BJ (cell line): ENCODE results near the gene RELL1. TPM values are rescaled to one million over a fixed set of nuclear protein-coding genes. Genes with fewer than 3 reads are reported as not detected.

Source experiments
- CTCF ChIA-PET: fragments of 350-600 bp; formaldehyde crosslinking; extraction: SDS; loops from one replicate; lab custom pipeline; 2021; ENCODE audit warnings: antibody characterized with exemption, inconsistent platforms; lab: Yijun Ruan, JAX
- POLR2A ChIA-PET: fragments of 300-600 bp; sonication (Branson Sonifier 250); formaldehyde crosslinking; extraction: SDS; loops from one replicate; lab custom pipeline; 2021; ENCODE audit warnings: antibody characterized with exemption; lab: Charles Lee
- DNase-seq: peaks from one replicate; pipeline ENCODE4 v3.0.0-alpha.2; 2011; ENCODE audit warnings: low read depth
- H3K27me3 ChIP-seq: 2 replicates; pipeline ENCODE4 v1.6.0; 2011; ENCODE audit warnings: low read length; ENCODE audit not compliant: control insufficient read depth, insufficient read depth
- H3K36me3 ChIP-seq: 2 replicates; pipeline ENCODE4 v1.5.1; 2011; ENCODE audit warnings: low read length; ENCODE audit not compliant: control insufficient read depth, insufficient read depth
- H3K4me3 ChIP-seq: 2 replicates; pipeline ENCODE4 v1.5.1; 2011; ENCODE audit warnings: low read depth, mild to moderate bottlenecking, control low read depth, low read length
- polyA plus RNA-seq: library from polyadenylated mRNA; depleted of rRNA; stranded (reverse); fragments of >200 nt; gene quantifications from 2 replicates; pipeline ENCODE4 v1.2.3, GENCODE V29; 2011
- TF ChIP-seq, protein P1 (sequence below): IDR thresholded peaks from 2 replicates; pipeline ENCODE4 v1.5.1; 2011; ENCODE audit warnings: low read depth, mild to moderate bottlenecking, control low read depth, inconsistent platforms, low read length, moderate library complexity; ENCODE audit not compliant: insufficient read depth

RELL1 gene
- polyA plus RNA-seq, 1 experiment, result 6.5 TPM

DNA sequence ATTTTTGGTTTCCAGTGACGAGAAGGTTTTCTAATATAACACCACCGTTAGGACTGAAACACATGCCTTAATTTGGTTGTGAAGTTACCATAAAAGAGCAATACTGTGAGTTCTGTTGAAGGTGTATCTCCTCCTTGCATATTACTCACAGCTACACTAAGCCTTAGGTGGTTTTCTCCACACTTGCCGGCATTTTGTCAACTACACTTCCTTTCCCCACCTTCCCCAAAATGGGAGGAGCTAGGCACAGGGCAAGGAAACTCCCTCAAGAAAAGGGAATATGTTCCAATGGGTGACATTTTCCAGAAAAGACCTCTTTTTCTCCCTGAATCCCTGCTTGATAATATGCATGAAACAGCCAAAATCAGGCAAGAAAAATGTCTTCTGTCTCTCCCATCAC, 44.8 kb downstream of the RELL1 start:
- TF ChIP-seq, protein P1, sequence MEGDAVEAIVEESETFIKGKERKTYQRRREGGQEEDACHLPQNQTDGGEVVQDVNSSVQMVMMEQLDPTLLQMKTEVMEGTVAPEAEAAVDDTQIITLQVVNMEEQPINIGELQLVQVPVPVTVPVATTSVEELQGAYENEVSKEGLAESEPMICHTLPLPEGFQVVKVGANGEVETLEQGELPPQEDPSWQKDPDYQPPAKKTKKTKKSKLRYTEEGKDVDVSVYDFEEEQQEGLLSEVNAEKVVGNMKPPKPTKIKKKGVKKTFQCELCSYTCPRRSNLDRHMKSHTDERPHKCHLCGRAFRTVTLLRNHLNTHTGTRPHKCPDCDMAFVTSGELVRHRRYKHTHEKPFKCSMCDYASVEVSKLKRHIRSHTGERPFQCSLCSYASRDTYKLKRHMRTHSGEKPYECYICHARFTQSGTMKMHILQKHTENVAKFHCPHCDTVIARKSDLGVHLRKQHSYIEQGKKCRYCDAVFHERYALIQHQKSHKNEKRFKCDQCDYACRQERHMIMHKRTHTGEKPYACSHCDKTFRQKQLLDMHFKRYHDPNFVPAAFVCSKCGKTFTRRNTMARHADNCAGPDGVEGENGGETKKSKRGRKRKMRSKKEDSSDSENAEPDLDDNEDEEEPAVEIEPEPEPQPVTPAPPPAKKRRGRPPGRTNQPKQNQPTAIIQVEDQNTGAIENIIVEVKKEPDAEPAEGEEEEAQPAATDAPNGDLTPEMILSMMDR, result no peak
- H3K36me3 ChIP-seq, result no peaks in the 10 kb centered on the region
- CTCF ChIA-PET, result no interaction called here
- POLR2A ChIA-PET, result no interaction called here
- H3K27me3 ChIP-seq, result no peaks in the 10 kb centered on the region
- H3K4me3 ChIP-seq, result no peak overlapping the region
- no peak for DNase-seq

DNA sequence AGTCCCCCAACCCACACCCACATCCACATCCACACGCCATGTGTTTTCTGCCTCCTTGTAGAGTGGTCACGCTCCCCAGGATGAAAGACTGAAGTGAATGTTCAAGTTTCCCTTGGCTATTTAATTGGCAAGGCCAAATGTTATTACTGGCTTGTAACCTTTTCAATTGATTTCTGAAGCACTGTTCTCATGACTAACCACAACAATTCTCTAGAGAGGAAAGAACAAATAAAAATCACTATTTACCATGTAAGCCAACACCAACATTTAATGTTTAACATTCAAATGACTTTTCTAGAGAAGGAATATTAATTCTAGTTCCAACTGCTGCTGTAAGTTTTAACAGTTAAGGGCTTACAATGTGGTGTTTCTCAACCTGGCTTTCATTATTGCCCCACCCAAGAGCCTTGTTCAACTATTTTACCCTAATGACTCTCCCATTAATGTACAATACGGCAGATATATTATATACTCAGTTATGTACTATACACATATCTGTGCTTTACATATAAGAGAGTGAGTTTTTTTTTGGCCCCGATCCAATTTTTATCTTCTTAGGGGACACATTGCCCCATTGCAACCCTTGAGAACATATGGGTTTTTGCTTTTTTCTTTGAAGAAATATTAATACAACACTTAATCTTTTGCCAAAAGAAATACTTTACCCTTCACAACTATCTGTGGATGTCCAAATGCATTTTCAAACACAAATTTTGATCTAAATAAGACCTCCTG, 46.5 kb downstream of the RELL1 start:
- H3K36me3 ChIP-seq, result no peaks in the 10 kb centered on the region
- CTCF ChIA-PET, result interaction anchor here (0.6 kb wide), 1 partner anchor 26 kb away, joined by 3 read pairs; no protein-coding TSS in a partner anchor
- no peaks in the 10 kb centered on the region for H3K27me3 ChIP-seq
- POLR2A ChIA-PET, result no interaction called here
- DNase-seq, result no peak
- H3K4me3 ChIP-seq, result no peak overlapping the region
- TF ChIP-seq, protein P1, result no peak

DNA sequence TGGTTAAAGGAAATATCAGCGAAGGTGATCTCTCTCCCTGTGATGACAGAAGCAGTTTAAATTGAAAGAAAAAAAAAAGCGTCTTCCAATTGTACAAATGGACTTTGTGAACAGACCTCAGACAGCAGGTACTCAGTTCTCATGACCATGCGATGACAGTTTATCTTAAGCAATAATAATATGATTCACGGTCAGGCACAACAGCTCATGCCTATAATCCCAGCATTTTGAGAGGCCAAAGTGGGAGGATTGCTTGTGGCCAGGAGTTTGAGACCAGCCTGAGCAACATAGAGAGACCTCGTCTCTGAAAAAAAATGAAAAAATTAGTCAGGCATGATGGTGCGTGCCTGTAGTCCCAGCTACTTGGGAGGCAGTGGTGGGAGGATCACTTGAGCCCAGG, 51.0 kb downstream of the RELL1 start:
- Histone ChIP-seq H3K4me3 (no peak overlapping the region), H3K27me3 (no peaks in the 10 kb centered on the region), H3K36me3 (peaks cover 1% of the 10 kb centered on the region; the same call in 1 of the 2 replicates)
- ChIA-PET CTCF (interaction anchor here (0.6 kb wide), 1 partner anchor 346 kb away, joined by 3 read pairs; no protein-coding TSS in a partner anchor), POLR2A (no interaction called here)
- TF ChIP-seq, protein P1, result no peak
- no peak for DNase-seq

DNA sequence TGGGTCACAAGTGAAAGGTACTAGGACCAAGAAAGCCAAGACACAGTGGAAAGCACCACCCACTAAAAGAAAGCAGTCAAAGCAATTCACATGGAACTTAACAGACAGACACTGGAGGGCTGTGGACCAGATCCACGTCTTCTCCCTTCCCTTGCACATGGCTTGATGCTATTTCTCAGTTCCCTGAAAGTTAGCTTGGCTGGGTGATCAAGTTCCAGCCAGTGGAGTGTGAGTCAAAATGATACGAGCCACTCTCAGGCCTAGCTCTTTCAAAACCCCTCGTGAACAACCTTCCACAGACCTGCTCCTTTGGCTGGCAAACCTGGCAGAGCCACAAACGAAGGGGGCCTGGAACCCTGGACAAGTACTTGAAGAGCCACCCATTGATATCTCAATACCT, 52.0 kb downstream of the RELL1 start:
- ChIA-PET POLR2A (no interaction called here), CTCF (no interaction called here)
- no peak overlapping the region for H3K4me3 ChIP-seq
- TF ChIP-seq, protein P1, result no peak
- peaks cover 1% of the 10 kb centered on the region; the same call in 1 of the 2 replicates for H3K36me3 ChIP-seq
- H3K27me3 ChIP-seq, result no peaks in the 10 kb centered on the region
- no peak for DNase-seq

DNA sequence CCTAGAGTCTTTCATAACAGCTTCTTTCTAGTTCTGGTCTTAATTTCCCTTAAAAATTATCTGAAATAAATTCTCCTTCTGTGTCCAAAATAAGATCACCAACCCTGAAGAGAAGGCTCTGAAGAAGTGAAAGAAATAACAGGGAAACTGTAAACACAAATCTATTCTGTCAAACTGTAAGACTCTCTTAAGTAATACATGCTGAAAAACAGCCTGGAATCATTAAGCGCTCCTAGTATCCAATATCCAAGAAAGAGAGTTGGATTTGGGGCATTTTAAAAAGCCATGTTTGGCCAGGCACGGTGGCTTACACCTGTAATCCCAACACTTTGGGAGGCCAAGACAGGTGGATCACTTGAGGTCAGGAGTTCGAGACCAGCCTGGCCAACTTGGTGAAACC, 53.3 kb downstream of the RELL1 start:
- peaks cover 1% of the 10 kb centered on the region; the same call in 1 of the 2 replicates for H3K36me3 ChIP-seq
- no peak overlapping the region for H3K4me3 ChIP-seq
- TF ChIP-seq, protein P1, result no peak
- ChIA-PET CTCF (no interaction called here), POLR2A (no interaction called here)
- DNase-seq, result no peak
- H3K27me3 ChIP-seq, result no peaks in the 10 kb centered on the region
